PC-9 (cell line): ENCODE results near the gene RNLS.

Source experiments
- CTCF ChIP-seq: fragments of 200-600 bp; sonication (generic); conservative IDR thresholded peaks from 2 replicates; pipeline ENCODE4 v1.6.1; 2017; ENCODE audit warnings: mixed run types, antibody characterized with exemption, mild to moderate bottlenecking, moderate library complexity
- EZH2 ChIP-seq: fragments of 200-600 bp; sonication (generic); IDR thresholded peaks from 2 replicates; pipeline ENCODE4 v1.8.0; 2017; ENCODE audit warnings: antibody characterized with exemption, low read depth

GRCh38 chr10:88427024-88427423 lies 156.1 kb downstream of the RNLS start:
- TF ChIP-seq CTCF (no peak), EZH2 (no peak)
